IMR-90 (cell line): ENCODE measurements around the gene MYO7B. TPM values are rescaled to one million over a fixed set of nuclear protein-coding genes. Genes with fewer than 3 reads are reported as not detected.

Experiments used
- ATAC-seq: fragments of 200-7000 bp; cut with Tn5 transposase; 2 replicates; pipeline ENCODE4 v1.9.1; 2020; ENCODE audit warnings: low read depth, mild to moderate bottlenecking, moderate library complexity
- BruUV-seq: library from RNA; stranded (reverse); fragments of 400-500 nt; replicated peaks from 2 replicates; lab custom pipeline; 2021; lab: Mats Ljungman, UMichigan
- CTCF ChIA-PET: fragments of 300-600 bp; formaldehyde crosslinking; extraction: SDS; loops from one replicate; lab custom pipeline; 2021; ENCODE audit warnings: antibody characterized with exemption; lab: Yijun Ruan, JAX
- POLR2A ChIA-PET: fragments of 300-600 bp; sonication (Branson Sonifier 250); formaldehyde crosslinking; loops from one replicate; lab custom pipeline; 2022; ENCODE audit warnings: antibody characterized with exemption; ENCODE audit not compliant: unreplicated experiment; lab: Charles Lee
- DNase-seq: peaks from one replicate; pipeline ENCODE4 v3.0.0; 2013
- H2AFZ ChIP-seq: replicated peaks from 2 replicates; pipeline ENCODE3; 2013; ENCODE audit warnings: low read length, mild to moderate bottlenecking; ENCODE audit not compliant: poor library complexity
- H2AK5ac ChIP-seq: 2 replicates; pipeline ENCODE4 v1.6.1; 2013; ENCODE audit warnings: low read depth, low read length, inconsistent platforms
- H2AK9ac ChIP-seq: replicated peaks from 2 replicates; pipeline ENCODE3; 2013; ENCODE audit warnings: mild to moderate bottlenecking, low read depth, low read length, moderate library complexity; ENCODE audit not compliant: poor library complexity
- H2BK120ac ChIP-seq: 2 replicates; pipeline ENCODE4 v1.6.1; 2013; ENCODE audit warnings: low read depth, low read length, inconsistent platforms
- H2BK15ac ChIP-seq: 3 replicates; pipeline ENCODE4 v1.6.1; 2013; ENCODE audit warnings: low read depth, low read length, inconsistent platforms
- H2BK20ac ChIP-seq: 2 replicates; pipeline ENCODE4 v1.6.1; 2013; ENCODE audit warnings: low read depth, mild to moderate bottlenecking, inconsistent platforms, low read length, moderate library complexity
- H2BK5ac ChIP-seq: 2 replicates; pipeline ENCODE4 v1.6.1; 2013; ENCODE audit warnings: mild to moderate bottlenecking, low read depth, low read length, inconsistent platforms; ENCODE audit not compliant: poor library complexity, severe bottlenecking
- H3K14ac ChIP-seq: replicated peaks from 2 replicates; pipeline ENCODE4 v1.6.1; 2013; ENCODE audit warnings: low read depth, low read length, inconsistent platforms
- H3K18ac ChIP-seq: 2 replicates; pipeline ENCODE4 v1.6.1; 2013; ENCODE audit warnings: low read depth, low read length, control low read depth
- H3K23ac ChIP-seq: 2 replicates; pipeline ENCODE4 v1.6.1; 2013; ENCODE audit warnings: low read depth, low read length, inconsistent platforms
- H3K27ac ChIP-seq: 2 replicates; pipeline ENCODE4 v1.5.1; 2013; ENCODE audit warnings: mild to moderate bottlenecking, control low read depth, low read length; ENCODE audit not compliant: insufficient read depth
- H3K27me3 ChIP-seq: 2 replicates; pipeline ENCODE4 v1.6.1; 2013; ENCODE audit warnings: low read length; ENCODE audit not compliant: control insufficient read depth, insufficient read depth
- H3K36me3 ChIP-seq: 2 replicates; pipeline ENCODE4 v1.6.1; 2013; ENCODE audit warnings: low read length, mixed read lengths; ENCODE audit not compliant: control insufficient read depth, insufficient read depth
- H3K4ac ChIP-seq: 2 replicates; pipeline ENCODE4 v1.6.1; 2013; ENCODE audit warnings: low read depth, low read length, inconsistent platforms
- H3K4me1 ChIP-seq: 2 replicates; pipeline ENCODE4 v1.6.1; 2013; ENCODE audit warnings: low read length, mixed read lengths; ENCODE audit not compliant: control insufficient read depth, insufficient read depth
- H3K4me2 ChIP-seq: 2 replicates; pipeline ENCODE4 v1.6.1; 2013; ENCODE audit warnings: low read depth, mild to moderate bottlenecking, control low read depth, low read length, moderate library complexity
- H3K4me3 ChIP-seq: 2 replicates; pipeline ENCODE4 v1.5.1; 2013; ENCODE audit warnings: low read depth, mild to moderate bottlenecking, control low read depth, low read length, moderate library complexity; ENCODE audit not compliant: insufficient read depth
- H3K56ac ChIP-seq: 2 replicates; pipeline ENCODE4 v1.6.1; 2013; ENCODE audit warnings: low read length, inconsistent platforms; ENCODE audit not compliant: insufficient read depth; ENCODE audit errors: extremely low read depth
- H3K79me1 ChIP-seq, 2 experiments: 2 replicates each; pipeline ENCODE4 v1.6.1; 2013; ENCODE audit warnings: low read length in 2 of 2, inconsistent platforms in 1 of 2, low read depth in 1 of 2
- H3K9ac ChIP-seq: 2 replicates; pipeline ENCODE4 v1.6.1; 2013; ENCODE audit warnings: low read depth, low read length, control low read depth
- H3K9me1 ChIP-seq: 2 replicates; pipeline ENCODE4 v1.6.1; 2013; ENCODE audit warnings: low read length, inconsistent platforms; ENCODE audit not compliant: insufficient read depth
- H3K9me3 ChIP-seq: 2 replicates; pipeline ENCODE4 v1.6.1; 2013; ENCODE audit warnings: low read length; ENCODE audit not compliant: control insufficient read depth, insufficient read depth
- H4K20me1 ChIP-seq: 2 replicates; pipeline ENCODE4 v1.6.1; 2013; ENCODE audit warnings: low read length, inconsistent platforms; ENCODE audit not compliant: insufficient read depth
- H4K5ac ChIP-seq: 2 replicates; pipeline ENCODE4 v1.6.1; 2013; ENCODE audit warnings: mild to moderate bottlenecking, low read depth, low read length, control low read depth
- H4K8ac ChIP-seq, 2 experiments: 2 replicates each; pipeline ENCODE4 v1.6.1; 2013; ENCODE audit warnings: low read depth in 2 of 2, low read length in 2 of 2, control low read depth in 1 of 2, inconsistent platforms in 1 of 2
- H4K91ac ChIP-seq: 2 replicates; pipeline ENCODE4 v1.6.1; 2013; ENCODE audit warnings: low read depth, low read length, inconsistent platforms; ENCODE audit not compliant: insufficient read depth
- BHLHE40 ChIP-seq: fragments of 150-350 bp; IDR thresholded peaks from 2 replicates; pipeline ENCODE4 v1.6.1; 2016; ENCODE audit warnings: mild to moderate bottlenecking, low read depth, low read length
- CEBPB ChIP-seq: IDR thresholded peaks from 2 replicates; pipeline ENCODE4 v1.6.1; 2012; ENCODE audit warnings: low read depth, low read length, improper control_type of control experiment
- CHD1 ChIP-seq: IDR thresholded peaks from 2 replicates; pipeline ENCODE4 v1.6.1; 2012; ENCODE audit warnings: low read depth, low read length, improper control_type of control experiment
- CTCF ChIP-seq: conservative IDR thresholded peaks from 2 replicates; pipeline ENCODE4 v1.5.1; 2012; ENCODE audit warnings: mild to moderate bottlenecking, low read depth, low read length, improper control_type of control experiment
- ELK1 ChIP-seq: fragments of 150-350 bp; IDR thresholded peaks from 2 replicates; pipeline ENCODE4 v1.6.1; 2016; ENCODE audit warnings: low read depth, mild to moderate bottlenecking, low read length, moderate library complexity, borderline replicate concordance
- MAFK ChIP-seq: IDR thresholded peaks from 2 replicates; pipeline ENCODE4 v1.6.1; 2012; ENCODE audit warnings: low read depth, low read length, improper control_type of control experiment
- MAZ ChIP-seq: IDR thresholded peaks from 2 replicates; pipeline ENCODE4 v1.6.1; 2012; ENCODE audit warnings: low read depth, mild to moderate bottlenecking, low read length, improper control_type of control experiment, moderate library complexity, borderline replicate concordance
- MXI1 ChIP-seq: IDR thresholded peaks from 2 replicates; pipeline ENCODE4 v1.6.1; 2012; ENCODE audit warnings: low read depth, mild to moderate bottlenecking, low read length, moderate library complexity, borderline replicate concordance
- POLR2A ChIP-seq: IDR thresholded peaks from 2 replicates; pipeline ENCODE4 v1.6.1; 2012; ENCODE audit warnings: mild to moderate bottlenecking, low read depth, low read length
- RCOR1 ChIP-seq: IDR thresholded peaks from 2 replicates; pipeline ENCODE4 v1.6.1; 2012; ENCODE audit warnings: mild to moderate bottlenecking, low read length, improper control_type of control experiment; ENCODE audit not compliant: insufficient replicate concordance
- RFX5 ChIP-seq: IDR thresholded peaks from 2 replicates; pipeline ENCODE4 v1.8.0; 2012; ENCODE audit warnings: low read depth, mild to moderate bottlenecking, low read length, moderate library complexity
- USF2 ChIP-seq: fragments of 150-350 bp; IDR thresholded peaks from 2 replicates; pipeline ENCODE4 v1.6.1; 2017; ENCODE audit warnings: mild to moderate bottlenecking, antibody characterized with exemption, low read length, low read depth
- WGBS, 2 experiments: methylation state at CpG; one replicate each; pipeline versions ENCODE4 v1.1.5 to v1.1.7; 2013; ENCODE audit warnings: missing lambda C conversion rate in 2 of 2; ENCODE audit not compliant: insufficient read length in 1 of 2; ENCODE audit errors: extremely low coverage in 2 of 2; 5-methylcytosine and 5-hydroxymethylcytosine counted together
- dilution Hi-C: fragments of 300-500 bp; cut with HindIII; formaldehyde crosslinking; loops from one replicate; pipeline ENCODE4 v1.14.3; 2018; ENCODE audit warnings: low sequenced_read_pairs; ENCODE audit not compliant: unreplicated experiment
- in situ Hi-C: fragments of 300-500 bp; cut with MboI; formaldehyde crosslinking; loops from 3 replicates; pipeline ENCODE4 v1.14.3; 2019; ENCODE audit warnings: low sequenced_read_pairs, inconsistent platforms, mixed read lengths
- intact Hi-C: fragments of 100-400 bp; cut with micrococcal nuclease; formaldehyde crosslinking; loops from 2 replicates; pipeline ENCODE4 v1.10.0; 2022
- polyA plus RNA-seq, 3 experiments: library from polyadenylated mRNA; depleted of rRNA; stranded (reverse); fragments of >200 nt; gene quantifications; 2 replicates each; pipeline ENCODE4 v1.2.3, GENCODE V29; 2012; ENCODE audit warnings: low replicate concordance in 1 of 3
- total RNA-seq: library from RNA; depleted of rRNA; stranded (reverse); fragments of >200 nt; gene quantifications from 2 replicates; pipeline ENCODE4 v1.2.3, GENCODE V29; 2012

MYO7B gene
- total and polyA plus RNA-seq, 2 of the 4 experiments (the other 2 are of a cell fraction): 0.18 to 0.46 TPM

GRCh38 chr2:127654838-127655175, 119.3 kb downstream of the MYO7B start:
- Histone ChIP-seq H3K4me1 (no peaks in the 10 kb centered on the region), H2AFZ (no peak overlapping the region), H3K36me3 (peaks cover 18% of the 10 kb centered on the region), H3K4me2 (no peak overlapping the region), H2BK15ac (no peak overlapping the region), H3K56ac (no peak overlapping the region), H3K4me3 (no peak overlapping the region), H3K9me3 (no peaks in the 10 kb centered on the region), H2BK20ac (no peak overlapping the region), H4K8ac (no peak overlapping the region), H3K14ac (no peak overlapping the region), H3K9ac (no peak overlapping the region), H2AK9ac (no peak overlapping the region), H2BK120ac (no peak overlapping the region), H3K4ac (no peak overlapping the region), H3K79me1 (peaks cover 6 to 26% of the 10 kb centered on the region in 2 experiments), H2BK5ac (no peak overlapping the region), H4K20me1 (peaks cover 35% of the 10 kb centered on the region), H3K18ac (no peak overlapping the region), H4K5ac (no peak overlapping the region), H3K27me3 (no peaks in the 10 kb centered on the region), H3K27ac (no peak overlapping the region), H2AK5ac (no peak overlapping the region), H3K23ac (no peak overlapping the region), H3K9me1 (0 out of 2 replicates have a peak, but pooled peaks cover 10% of the 10 kb centered on the region), H4K91ac (no peak overlapping the region)
- intact Hi-C loops (no loop called here), in situ Hi-C loops (no loop called here), dilution Hi-C loops (no loop called here)
- no peak for DNase-seq
- CTCF ChIA-PET: no interaction called here
- no TSS peak for BruUV-seq
- ATAC-seq: no peak
- POLR2A ChIA-PET: no interaction called here
- TF ChIP-seq USF2 (no peak), ELK1 (no peak), BHLHE40 (no peak), CHD1 (no peak), MXI1 (no peak), MAZ (no peak), RFX5 (no peak), POLR2A (no peak), CEBPB (no peak), MAFK (no peak), CTCF (no peak), RCOR1 (no peak)
- 80% methylated on average over 1 of the region's 8 CpGs; no CpG with 5 or more reads in 1 of the 2 experiments for WGBS, 2 experiments
